GM12878 (cell line): ENCODE measurements around the gene GAB1. TPM values are rescaled to one million over a fixed set of nuclear protein-coding genes. Genes with fewer than 3 reads are reported as not detected.

ENCODE experiments used
- ATAC-seq: fragments of 200-7000 bp; cut with Tn5 transposase; 3 replicates; pipeline ENCODE4 v1.9.1; 2020; ENCODE audit warnings: mild to moderate bottlenecking, moderate library complexity
- BruUV-seq: library from RNA; stranded (reverse); fragments of 400-500 nt; replicated peaks from 2 replicates; lab custom pipeline; 2021; lab: Mats Ljungman, UMichigan
- CTCF ChIA-PET: fragments of 300-600 bp; sonication (Branson Sonifier 250); formaldehyde crosslinking; extraction: SDS; loops from one replicate; lab custom pipeline; 2021; ENCODE audit warnings: inconsistent platforms; lab: Yijun Ruan, JAX
- POLR2A ChIA-PET: fragments of 350-600 bp; formaldehyde crosslinking; extraction: SDS; loops from one replicate; lab custom pipeline; 2021; ENCODE audit warnings: inconsistent platforms; lab: Charles Lee
- RAD21 ChIA-PET: fragments of 300-600 bp; sonication (Branson Sonifier 250); formaldehyde crosslinking; loops from one replicate; lab custom pipeline; 2023; ENCODE audit warnings: antibody characterized with exemption; ENCODE audit not compliant: unreplicated experiment; lab: Charles Lee
- SMC1A ChIA-PET: fragments of 300-600 bp; sonication (Branson Sonifier 250); formaldehyde crosslinking; loops from one replicate; lab custom pipeline; 2023; ENCODE audit not compliant: unreplicated experiment, uncharacterized antibody; lab: Charles Lee
- DNase-seq: peaks from one replicate; pipeline ENCODE4 v3.0.0-alpha.2; 2011; ENCODE audit warnings: low read depth, low spot score
- FAIRE-seq: peaks from 3 replicates; lab custom pipeline; 2011; peaks lifted over from hg19 to GRCh38; lab: Jason Lieb, UNC
- H2AFZ ChIP-seq: 2 replicates; pipeline ENCODE4 v1.6.0; 2011; ENCODE audit warnings: low read depth, low read length, control low read depth; ENCODE audit not compliant: control insufficient read depth
- H3K27ac ChIP-seq: 2 replicates; pipeline ENCODE4 v1.5.1; 2011; ENCODE audit warnings: control low read depth; ENCODE audit not compliant: control insufficient read depth, insufficient read depth
- H3K27me3 ChIP-seq, 2 experiments: replicated peaks in 1 of 2; 2 replicates each; pipeline versions ENCODE4 v1.6.0 to v1.6.1; 2011; ENCODE audit warnings: low read length in 1 of 2; ENCODE audit not compliant: control insufficient read depth in 2 of 2, insufficient read depth in 2 of 2
- H3K36me3 ChIP-seq, 2 experiments: 2 replicates each; pipeline ENCODE4 v1.5.1; 2011; ENCODE audit warnings: low read length in 1 of 2; ENCODE audit not compliant: control insufficient read depth in 2 of 2, insufficient read depth in 2 of 2
- H3K4me1 ChIP-seq: 2 replicates; pipeline ENCODE4 v1.6.1; 2011; ENCODE audit warnings: mild to moderate bottlenecking, low read length, moderate library complexity, mixed read lengths; ENCODE audit not compliant: control insufficient read depth, insufficient read depth
- H3K4me2 ChIP-seq: 2 replicates; pipeline ENCODE4 v1.6.0; 2011; ENCODE audit warnings: control low read depth; ENCODE audit not compliant: control insufficient read depth, insufficient read depth
- H3K4me3 ChIP-seq: fragments of 200-600 bp; sonication (generic); 2 replicates; pipeline ENCODE4 v1.5.1; 2016
- H3K79me2 ChIP-seq: 2 replicates; pipeline ENCODE4 v1.6.0; 2011; ENCODE audit warnings: low read length; ENCODE audit not compliant: control insufficient read depth, insufficient read depth
- H3K9ac ChIP-seq: 2 replicates; pipeline ENCODE4 v1.8.0; 2011; ENCODE audit warnings: low read length, control low read depth, mixed read lengths; ENCODE audit not compliant: control insufficient read depth, insufficient read depth
- H3K9me3 ChIP-seq: replicated peaks from 3 replicates; pipeline ENCODE4 v1.5.1; 2011; ENCODE audit warnings: mild to moderate bottlenecking, low read length; ENCODE audit not compliant: control insufficient read depth, insufficient read depth
- H4K20me1 ChIP-seq: 2 replicates; pipeline ENCODE4 v1.6.0; 2011; ENCODE audit not compliant: control insufficient read depth, insufficient read depth
- ATF7 ChIP-seq: fragments of 450-650 bp; IDR thresholded peaks from 2 replicates; pipeline ENCODE4 v1.6.1; 2016; ENCODE audit warnings: low read depth, mild to moderate bottlenecking
- EED ChIP-seq: sonication (generic); IDR thresholded peaks from 2 replicates; pipeline ENCODE4 v1.6.1; 2016; ENCODE audit warnings: antibody characterized with exemption, low read depth
- FOXM1 ChIP-seq: IDR thresholded peaks from 2 replicates; pipeline ENCODE4 v1.6.1; 2012; ENCODE audit warnings: low read depth, mild to moderate bottlenecking, inconsistent platforms, low read length, moderate library complexity
- KDM1A ChIP-seq: fragments of 200-600 bp; sonication (generic); IDR thresholded peaks from 2 replicates; pipeline ENCODE4 v1.6.1; 2016; ENCODE audit warnings: borderline replicate concordance
- NR2F1 ChIP-seq: fragments of 450-650 bp; conservative IDR thresholded peaks from 2 replicates; pipeline ENCODE4 v1.6.1; 2017; ENCODE audit warnings: mild to moderate bottlenecking
- POLR2AphosphoS2 ChIP-seq: IDR thresholded peaks from 2 replicates; pipeline ENCODE4 v1.6.1; 2011; ENCODE audit warnings: low read depth, mild to moderate bottlenecking, low read length, improper control_type of control experiment, moderate library complexity
- RUNX3 ChIP-seq: IDR thresholded peaks from 2 replicates; pipeline ENCODE4 v1.6.1; 2012; ENCODE audit warnings: low read length, inconsistent platforms
- SMAD1 ChIP-seq: fragments of 450-650 bp; IDR thresholded peaks from 2 replicates; pipeline ENCODE4 v1.6.1; 2018; ENCODE audit warnings: mild to moderate bottlenecking, low read depth; ENCODE audit not compliant: partially characterized antibody
- SMARCA5 ChIP-seq: fragments of 450-650 bp; IDR thresholded peaks from 2 replicates; pipeline ENCODE4 v1.6.1; 2017; ENCODE audit warnings: mild to moderate bottlenecking
- ZBED1 ChIP-seq: IDR thresholded peaks from 2 replicates; pipeline ENCODE4 v1.6.1; 2016; ENCODE audit warnings: borderline replicate concordance
- ZNF622 ChIP-seq: fragments of 450-650 bp; IDR thresholded peaks from 2 replicates; pipeline ENCODE4 v1.6.1; 2017; ENCODE audit warnings: mild to moderate bottlenecking, inconsistent platforms
- WGBS: methylation state at CpG from one replicate; pipeline ENCODE4 v1.1.6; 2016; ENCODE audit warnings: low lambda C conversion rate; ENCODE audit not compliant: insufficient replicate concordance, insufficient coverage; ENCODE audit errors: missing lambda C conversion rate; 5-methylcytosine and 5-hydroxymethylcytosine counted together
- in situ Hi-C: fragments of 300-500 bp; cut with MboI; formaldehyde crosslinking; loops from 9 replicates; pipeline ENCODE4 v1.14.3; 2018; ENCODE audit warnings: mixed read lengths
- intact Hi-C: fragments of 100-400 bp; cut with micrococcal nuclease; formaldehyde crosslinking; loops from one replicate; pipeline ENCODE4 v1.14.2; 2022; ENCODE audit not compliant: unreplicated experiment
- polyA plus RNA-seq, 11 experiments: library from polyadenylated mRNA; depleted of rRNA in 4 of 11; unstranded in 6 of 11; stranded (reverse) in 5 of 11; fragments of >200 nt; fragmentation: Nextera tagmentation in 4 of 11; fragmentation: Illumina TruSeq in 1 of 11; extraction: Ambion mirVana in 4 of 11; extraction: Trizol in 1 of 11; gene quantifications; 1 replicate in 1 of 11; 2 replicates in 10 of 11; pipeline versions ENCODE4 v1.2.1 to v1.2.3, GENCODE V29; 2011 to 2016; ENCODE audit warnings: inconsistent platforms in 2 of 11, missing spikeins in 2 of 11, low read depth in 1 of 11
- total RNA-seq, 4 experiments: library from RNA; depleted of rRNA in 3 of 4; stranded (reverse); fragments of >200 nt in 3 of 4; fragmentation: Illumina TruSeq in 1 of 4; extraction: Trizol in 1 of 4; gene quantifications; 2 replicates each; pipeline versions ENCODE4 v1.2.1 to v1.2.3, GENCODE V29; 2013 to 2021
- TF ChIP-seq, protein P1 (sequence below): IDR thresholded peaks from 2 replicates; pipeline ENCODE4 v1.6.1; 2012; ENCODE audit warnings: low read depth, low read length, improper control_type of control experiment
- TF ChIP-seq, protein P2 (sequence below): IDR thresholded peaks from 2 replicates; pipeline ENCODE4 v1.6.1; 2012; ENCODE audit warnings: improper control_type of control experiment, low read depth, low read length; ENCODE audit not compliant: insufficient replicate concordance
- TF ChIP-seq, protein P3 (sequence below): fragments of 450-650 bp; IDR thresholded peaks from 2 replicates; pipeline ENCODE4 v1.6.1; 2018; ENCODE audit warnings: borderline replicate concordance, mild to moderate bottlenecking; ENCODE audit not compliant: partially characterized antibody

GAB1 gene
- total and polyA plus RNA-seq, 10 of the 15 experiments (the other 5 are each of a cell fraction or from before 2014, with no cell fraction given): 0.37 to 5.3 (median 3.2) TPM

DNA sequence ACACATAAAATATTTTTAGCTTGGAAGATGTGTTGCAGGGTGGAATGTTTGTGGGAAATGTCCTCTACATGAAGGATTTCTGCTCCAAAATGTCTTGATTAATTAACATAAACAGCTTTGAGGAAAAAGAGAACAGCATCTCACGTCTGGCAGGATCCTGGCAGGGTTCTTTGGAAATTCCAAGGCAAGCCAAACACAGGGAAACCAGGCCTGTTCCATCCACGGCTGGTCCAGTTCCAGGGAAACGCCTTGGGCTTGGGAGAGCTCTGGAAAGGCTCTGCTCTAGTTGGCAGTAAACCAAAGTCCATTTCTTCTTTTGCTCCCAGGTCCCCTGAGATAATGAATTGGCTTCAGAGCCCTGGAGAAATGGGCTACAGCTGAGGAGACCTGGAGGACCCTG lies 42.4 kb upstream of the GAB1 start:
- Histone ChIP-seq H3K27ac (no peak overlapping the region), H3K27me3 (no peaks in the 10 kb centered on the region), H2AFZ (no peak overlapping the region), H3K79me2 (no peaks in the 10 kb centered on the region), H3K4me2 (no peak overlapping the region), H4K20me1 (no peaks in the 10 kb centered on the region), H3K9me3 (no peaks in the 10 kb centered on the region), H3K4me1 (no peaks in the 10 kb centered on the region), H3K9ac (no peak overlapping the region), H3K4me3 (no peak overlapping the region), H3K36me3 (no peaks in the 10 kb centered on the region)
- in situ Hi-C loops: no loop called here
- no peak for ATAC-seq
- no peak for DNase-seq
- 0% methylated on average over 3 of the region's 3 CpGs for WGBS
- FAIRE-seq: no peak
- ChIA-PET POLR2A (no interaction called here), CTCF (interaction anchor here (0.6 kb wide), 2 partner anchors 82 to 156 kb away, joined by 4 read pairs; no protein-coding TSS in a partner anchor), RAD21 (no interaction called here), SMC1A (interaction anchor here (0.9 kb wide), 1 partner anchor 33 kb away, joined by 3 read pairs; no protein-coding TSS in a partner anchor)
- BruUV-seq: no TSS peak
- intact Hi-C loops: no loop called here
- no peak for TF ChIP-seq KDM1A
- no peak for TF ChIP-seq ATF7
- TF ChIP-seq POLR2AphosphoS2: no peak
- TF ChIP-seq, protein P1, sequence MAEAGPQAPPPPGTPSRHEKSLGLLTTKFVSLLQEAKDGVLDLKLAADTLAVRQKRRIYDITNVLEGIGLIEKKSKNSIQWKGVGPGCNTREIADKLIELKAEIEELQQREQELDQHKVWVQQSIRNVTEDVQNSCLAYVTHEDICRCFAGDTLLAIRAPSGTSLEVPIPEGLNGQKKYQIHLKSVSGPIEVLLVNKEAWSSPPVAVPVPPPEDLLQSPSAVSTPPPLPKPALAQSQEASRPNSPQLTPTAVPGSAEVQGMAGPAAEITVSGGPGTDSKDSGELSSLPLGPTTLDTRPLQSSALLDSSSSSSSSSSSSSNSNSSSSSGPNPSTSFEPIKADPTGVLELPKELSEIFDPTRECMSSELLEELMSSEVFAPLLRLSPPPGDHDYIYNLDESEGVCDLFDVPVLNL: no peak
- TF ChIP-seq ZNF622: no peak
- no peak for TF ChIP-seq EED
- TF ChIP-seq FOXM1: no peak
- TF ChIP-seq SMARCA5: no peak
- TF ChIP-seq, protein P2, sequence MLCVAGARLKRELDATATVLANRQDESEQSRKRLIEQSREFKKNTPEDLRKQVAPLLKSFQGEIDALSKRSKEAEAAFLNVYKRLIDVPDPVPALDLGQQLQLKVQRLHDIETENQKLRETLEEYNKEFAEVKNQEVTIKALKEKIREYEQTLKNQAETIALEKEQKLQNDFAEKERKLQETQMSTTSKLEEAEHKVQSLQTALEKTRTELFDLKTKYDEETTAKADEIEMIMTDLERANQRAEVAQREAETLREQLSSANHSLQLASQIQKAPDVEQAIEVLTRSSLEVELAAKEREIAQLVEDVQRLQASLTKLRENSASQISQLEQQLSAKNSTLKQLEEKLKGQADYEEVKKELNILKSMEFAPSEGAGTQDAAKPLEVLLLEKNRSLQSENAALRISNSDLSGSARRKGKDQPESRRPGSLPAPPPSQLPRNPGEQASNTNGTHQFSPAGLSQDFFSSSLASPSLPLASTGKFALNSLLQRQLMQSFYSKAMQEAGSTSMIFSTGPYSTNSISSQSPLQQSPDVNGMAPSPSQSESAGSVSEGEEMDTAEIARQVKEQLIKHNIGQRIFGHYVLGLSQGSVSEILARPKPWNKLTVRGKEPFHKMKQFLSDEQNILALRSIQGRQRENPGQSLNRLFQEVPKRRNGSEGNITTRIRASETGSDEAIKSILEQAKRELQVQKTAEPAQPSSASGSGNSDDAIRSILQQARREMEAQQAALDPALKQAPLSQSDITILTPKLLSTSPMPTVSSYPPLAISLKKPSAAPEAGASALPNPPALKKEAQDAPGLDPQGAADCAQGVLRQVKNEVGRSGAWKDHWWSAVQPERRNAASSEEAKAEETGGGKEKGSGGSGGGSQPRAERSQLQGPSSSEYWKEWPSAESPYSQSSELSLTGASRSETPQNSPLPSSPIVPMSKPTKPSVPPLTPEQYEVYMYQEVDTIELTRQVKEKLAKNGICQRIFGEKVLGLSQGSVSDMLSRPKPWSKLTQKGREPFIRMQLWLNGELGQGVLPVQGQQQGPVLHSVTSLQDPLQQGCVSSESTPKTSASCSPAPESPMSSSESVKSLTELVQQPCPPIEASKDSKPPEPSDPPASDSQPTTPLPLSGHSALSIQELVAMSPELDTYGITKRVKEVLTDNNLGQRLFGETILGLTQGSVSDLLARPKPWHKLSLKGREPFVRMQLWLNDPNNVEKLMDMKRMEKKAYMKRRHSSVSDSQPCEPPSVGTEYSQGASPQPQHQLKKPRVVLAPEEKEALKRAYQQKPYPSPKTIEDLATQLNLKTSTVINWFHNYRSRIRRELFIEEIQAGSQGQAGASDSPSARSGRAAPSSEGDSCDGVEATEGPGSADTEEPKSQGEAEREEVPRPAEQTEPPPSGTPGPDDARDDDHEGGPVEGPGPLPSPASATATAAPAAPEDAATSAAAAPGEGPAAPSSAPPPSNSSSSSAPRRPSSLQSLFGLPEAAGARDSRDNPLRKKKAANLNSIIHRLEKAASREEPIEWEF: no peak
- TF ChIP-seq RUNX3: no peak
- TF ChIP-seq, protein P3, sequence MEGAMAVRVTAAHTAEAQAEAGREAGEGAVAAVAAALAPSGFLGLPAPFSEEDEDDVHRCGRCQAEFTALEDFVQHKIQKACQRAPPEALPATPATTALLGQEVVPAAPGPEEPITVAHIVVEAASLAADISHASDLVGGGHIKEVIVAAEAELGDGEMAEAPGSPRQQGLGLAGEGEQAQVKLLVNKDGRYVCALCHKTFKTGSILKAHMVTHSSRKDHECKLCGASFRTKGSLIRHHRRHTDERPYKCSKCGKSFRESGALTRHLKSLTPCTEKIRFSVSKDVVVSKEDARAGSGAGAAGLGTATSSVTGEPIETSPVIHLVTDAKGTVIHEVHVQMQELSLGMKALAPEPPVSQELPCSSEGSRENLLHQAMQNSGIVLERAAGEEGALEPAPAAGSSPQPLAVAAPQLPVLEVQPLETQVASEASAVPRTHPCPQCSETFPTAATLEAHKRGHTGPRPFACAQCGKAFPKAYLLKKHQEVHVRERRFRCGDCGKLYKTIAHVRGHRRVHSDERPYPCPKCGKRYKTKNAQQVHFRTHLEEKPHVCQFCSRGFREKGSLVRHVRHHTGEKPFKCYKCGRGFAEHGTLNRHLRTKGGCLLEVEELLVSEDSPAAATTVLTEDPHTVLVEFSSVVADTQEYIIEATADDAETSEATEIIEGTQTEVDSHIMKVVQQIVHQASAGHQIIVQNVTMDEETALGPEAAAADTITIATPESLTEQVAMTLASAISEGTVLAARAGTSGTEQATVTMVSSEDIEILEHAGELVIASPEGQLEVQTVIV: no peak
- TF ChIP-seq NR2F1: no peak
- no peak for TF ChIP-seq ZBED1
- no peak for TF ChIP-seq SMAD1
